Esophagus muscularis mucosa (tissue), 4 donors: Measurements from ENCODE around the gene EGFL8.

Experiments used
- CTCF ChIP-seq, 3 experiments: fragments of 200-600 bp in 2 of 3; fragments of 450-650 bp in 1 of 3; sonication (generic) in 2 of 3; IDR thresholded peaks; one replicate each; pipeline ENCODE4 v1.5.1; 2017 to 2019; ENCODE audit warnings: antibody characterized with exemption in 3 of 3, mild to moderate bottlenecking in 2 of 3, moderate library complexity in 1 of 3
- EP300 ChIP-seq: sonication (generic); formaldehyde crosslinking; IDR thresholded peaks from one replicate; pipeline ENCODE4 v1.6.1; 2017; ENCODE audit warnings: antibody characterized with exemption
- POLR2A ChIP-seq: fragments of 450-650 bp; IDR thresholded peaks from one replicate; pipeline ENCODE4 v1.6.1; 2017; ENCODE audit warnings: antibody characterized with exemption, moderate library complexity, mild to moderate bottlenecking, low read depth
- POLR2AphosphoS5 ChIP-seq, 2 donors: sonication (generic); formaldehyde crosslinking; IDR thresholded peaks; one replicate each; pipeline ENCODE4 v1.6.1; 2017; ENCODE audit warnings: antibody characterized with exemption in 2 of 2

- TF ChIP-seq POLR2AphosphoS5 (IDR thresholded peaks at IDR 0.05) (no peak), CTCF (IDR thresholded peaks at IDR 0.05) (no peak), POLR2A (no peak), EP300 (no peak)
These were observed 6.8 kb downstream of the EGFL8 start for GRCh38 chr6:32171234-32171633.
